AG09319 (cell line): ENCODE results near the gene NRARP.

Experiments
- DNase-seq: peaks from one replicate; pipeline ENCODE4 v3.0.0-alpha.2; 2010; ENCODE audit warnings: low read depth; ENCODE audit errors: extremely low read depth
- CTCF ChIP-seq: IDR thresholded peaks from 2 replicates; pipeline ENCODE4 v1.5.1; 2011; ENCODE audit warnings: low read depth, mild to moderate bottlenecking, inconsistent platforms, low read length, moderate library complexity

NRARP gene

GRCh38 chr9:137315581-137316011, 13.5 kb upstream of the NRARP start:
- TF ChIP-seq CTCF = no peak
- no peak for DNase-seq

GRCh38 chr9:137314561-137315560, 12.8 kb upstream of the NRARP start:
- no peak for DNase-seq
- TF ChIP-seq CTCF = no peak

- DNase-seq = no peak
- no peak for TF ChIP-seq CTCF
Measured at GRCh38 chr9:137313956-137314560, 12.0 kb upstream of the NRARP start.

- DNase-seq = no peak
- TF ChIP-seq CTCF = no peak
Measured at GRCh38 chr9:137313326-137313936, 11.4 kb upstream of the NRARP start.

- no peak for TF ChIP-seq CTCF
- no peak for DNase-seq
Measured at GRCh38 chr9:137312852-137313325, 10.8 kb upstream of the NRARP start.

GRCh38 chr9:137311986-137312851, 10.1 kb upstream of the NRARP start:
- no peak for TF ChIP-seq CTCF
- no peak for DNase-seq
